ENCODE measurements around the gene KCNC1. TPM values are rescaled to one million over a fixed set of nuclear protein-coding genes. Genes with fewer than 3 reads are reported as not detected.

KCNC1 gene
- polyA plus RNA-seq, 1 experiment = not detected

GRCh38 chr11:17695454-17696441 lies 38.8 kb upstream of the KCNC1 start:
- H3K4me3 ChIP-seq (ENCODE audit: low read depth, low read length) = no peak overlapping the region
- no peaks in the 10 kb centered on the region for H3K9me3 ChIP-seq (ENCODE audit: control insufficient read depth, insufficient read depth, low read length)
- CTCF ChIA-PET = no interaction called here
- no peak for DNase-seq (ENCODE audit: low read depth, low spot score)
- POLR2A ChIA-PET = no interaction called here
- no peak for TF ChIP-seq CTCF (IDR thresholded peaks at IDR 0.05; ENCODE audit: low read depth, low read length)
- H3K27ac ChIP-seq (ENCODE audit: low read depth, low read length) = no peak overlapping the region
- H3K27me3 ChIP-seq (ENCODE audit: control insufficient read depth, insufficient read depth, low read length) = peaks cover 40% of the 10 kb centered on the region

DNA sequence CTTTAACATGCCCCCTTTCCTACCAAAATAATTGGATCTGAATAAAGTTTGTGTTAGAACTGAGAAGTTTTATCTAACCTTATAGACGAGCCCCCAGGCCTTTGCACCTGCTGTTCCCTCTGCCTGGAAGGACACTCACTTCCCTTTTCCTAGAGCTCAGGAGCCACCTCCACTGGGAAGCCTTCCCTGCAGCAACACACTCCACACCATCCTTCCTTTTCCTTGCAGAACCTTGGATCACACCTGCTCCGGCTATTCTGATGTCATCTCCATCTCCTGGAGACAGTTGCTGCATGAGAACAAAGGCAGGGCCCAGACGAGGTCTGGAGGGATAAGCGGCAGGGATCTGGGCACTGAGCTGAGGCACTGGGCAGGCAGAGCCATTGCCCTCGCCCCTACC lies 37.8 kb upstream of the KCNC1 start:
- no peak for TF ChIP-seq CTCF (IDR thresholded peaks at IDR 0.05; ENCODE audit: low read depth, low read length)
- Histone ChIP-seq H3K4me3 (ENCODE audit: low read depth, low read length) (no peak overlapping the region), H3K9me3 (ENCODE audit: control insufficient read depth, insufficient read depth, low read length) (no peaks in the 10 kb centered on the region), H3K27me3 (ENCODE audit: control insufficient read depth, insufficient read depth, low read length) (peaks cover 38% of the 10 kb centered on the region), H3K27ac (ENCODE audit: low read depth, low read length) (no peak overlapping the region)
- ChIA-PET POLR2A (no interaction called here), CTCF (no interaction called here)
- no peak for DNase-seq (ENCODE audit: low read depth, low spot score)

- no peaks in the 10 kb centered on the region for H3K9me3 ChIP-seq (ENCODE audit: control insufficient read depth, insufficient read depth, low read length)
- DNase-seq (ENCODE audit: low read depth, low spot score) = no peak
- TF ChIP-seq CTCF (IDR thresholded peaks at IDR 0.05; ENCODE audit: low read depth, low read length) = no peak
- no peak overlapping the region for H3K4me3 ChIP-seq (ENCODE audit: low read depth, low read length)
- H3K27me3 ChIP-seq (ENCODE audit: control insufficient read depth, insufficient read depth, low read length) = peaks cover 38% of the 10 kb centered on the region
- H3K27ac ChIP-seq (ENCODE audit: low read depth, low read length) = no peak overlapping the region
- ChIA-PET POLR2A (no interaction called here), CTCF (no interaction called here)
Measured at GRCh38 chr11:17697175-17697949, 37.2 kb upstream of the KCNC1 start.

DNA sequence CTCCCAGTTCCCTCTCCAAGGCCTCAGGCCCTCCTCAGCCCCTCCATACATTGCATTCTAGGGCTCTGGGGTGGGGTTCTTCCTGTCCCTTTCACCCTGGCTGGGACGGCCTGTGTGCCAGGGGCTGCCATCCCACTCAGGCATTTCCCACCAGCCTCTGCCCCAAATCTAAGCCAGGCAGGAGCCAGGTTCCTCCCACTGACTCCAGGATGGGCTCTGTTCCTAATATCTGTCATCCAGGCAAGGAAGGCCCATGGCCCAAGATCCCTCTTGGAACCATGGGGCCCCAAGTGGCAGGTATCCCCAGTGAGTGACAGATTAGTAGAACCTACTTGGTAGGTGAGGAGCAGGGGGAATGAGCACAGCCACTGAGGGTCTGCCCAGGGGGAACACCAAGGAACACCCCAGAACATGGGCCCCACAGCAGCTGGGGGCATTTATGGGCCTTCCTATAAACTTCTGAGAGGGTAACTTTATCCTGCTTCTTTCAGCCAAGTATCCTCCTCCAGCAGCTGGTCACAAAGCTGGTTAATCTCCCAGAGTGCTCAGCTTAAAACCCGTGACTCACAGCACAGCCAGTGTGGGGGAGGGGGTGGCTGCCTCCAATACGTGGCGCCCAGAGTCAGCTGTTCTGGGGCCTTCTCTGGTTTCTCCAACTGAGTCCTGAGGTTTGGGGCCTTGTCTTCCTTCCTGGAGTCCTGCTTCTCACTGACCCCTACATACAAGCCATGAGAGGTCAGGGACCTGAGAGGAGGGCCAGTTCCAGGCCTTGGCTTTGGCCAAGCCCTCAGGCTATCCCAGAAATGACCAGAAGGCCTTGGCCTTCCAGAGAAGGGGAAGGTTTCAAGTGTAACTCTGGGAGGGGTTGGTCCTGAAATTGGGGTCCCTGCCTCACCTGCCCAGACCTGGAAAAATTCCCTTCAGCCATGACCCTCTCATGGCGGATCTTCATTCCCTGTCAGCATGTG lies 35.1 kb upstream of the KCNC1 start:
- DNase-seq (ENCODE audit: low read depth, low spot score) = no peak
- Histone ChIP-seq H3K27me3 (ENCODE audit: control insufficient read depth, insufficient read depth, low read length) (peaks cover 28% of the 10 kb centered on the region), H3K4me3 (ENCODE audit: low read depth, low read length) (no peak overlapping the region), H3K27ac (ENCODE audit: low read depth, low read length) (peak overlapping the region; percentile 31), H3K9me3 (ENCODE audit: control insufficient read depth, insufficient read depth, low read length) (no peaks in the 10 kb centered on the region)
- POLR2A ChIA-PET = no interaction called here
- CTCF ChIA-PET = interaction anchor here (1.1 kb wide), 1 partner anchor 101 kb away, joined by 6 read pairs; no protein-coding TSS in a partner anchor
- no peak for TF ChIP-seq CTCF (IDR thresholded peaks at IDR 0.05; ENCODE audit: low read depth, low read length)

Measured in AG04450 (cell line).